Stimulated activated CD4-positive, alpha-beta T cell treated with anti-CD3 and anti-CD28 coated beads, Interleukin-15, amount 100 ng/mL, for 1 hour (primary cell): ENCODE results near the gene NT5C1A.

Experiments used
- DNase-seq, 2 donors: peaks; one replicate each; pipeline ENCODE4 v3.0.0-alpha.2; 2020; ENCODE audit warnings: low read depth in 1 of 2, low spot score in 1 of 2

The NT5C1A gene

GRCh38 chr1:39690225-39690624 lies 18.3 kb upstream of the NT5C1A start:
- no peak for DNase-seq

GRCh38 chr1:39689635-39690034 lies 17.7 kb upstream of the NT5C1A start:
- DNase-seq: no peak

DNA sequence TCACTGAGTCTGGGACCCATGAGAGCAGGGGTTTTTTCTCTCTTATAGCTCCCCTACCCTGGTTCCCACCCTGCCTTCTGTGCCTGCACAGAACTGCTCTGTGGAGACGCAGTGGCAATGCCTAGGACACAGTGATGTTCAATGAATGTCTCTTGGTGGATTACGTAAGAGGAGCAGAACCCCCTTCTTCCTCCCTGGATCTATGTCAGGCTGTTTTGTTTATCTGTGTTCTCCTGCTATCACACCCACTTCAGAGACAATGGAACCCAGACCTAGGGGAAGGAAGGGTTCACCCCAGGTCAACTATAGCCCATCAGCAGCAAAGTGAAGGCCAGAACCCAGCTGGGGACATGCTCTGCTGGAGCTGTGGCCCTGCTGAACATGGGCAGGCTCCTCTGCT lies 17.3 kb upstream of the NT5C1A start:
- DNase-seq: no peak

DNA sequence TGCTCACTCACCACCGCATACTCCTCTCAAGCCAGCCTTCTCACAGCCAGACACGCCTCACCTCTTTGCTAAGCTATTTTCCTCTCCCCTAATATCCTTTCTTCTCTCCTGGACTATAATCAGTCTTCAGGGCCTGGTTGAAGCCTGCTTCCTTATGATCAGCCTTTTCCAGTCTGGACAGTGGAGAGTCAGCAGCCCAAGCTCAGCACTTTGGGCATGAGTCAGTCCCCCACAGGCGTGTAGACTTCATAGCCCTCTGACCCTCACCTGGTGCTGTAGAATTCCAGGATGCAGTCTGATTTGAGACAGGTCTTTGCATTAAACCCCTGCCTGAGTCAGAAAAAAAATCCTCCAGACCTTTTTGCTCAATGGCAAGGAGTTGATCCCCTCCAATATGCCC lies 16.8 kb upstream of the NT5C1A start:
- no peak for DNase-seq

DNA sequence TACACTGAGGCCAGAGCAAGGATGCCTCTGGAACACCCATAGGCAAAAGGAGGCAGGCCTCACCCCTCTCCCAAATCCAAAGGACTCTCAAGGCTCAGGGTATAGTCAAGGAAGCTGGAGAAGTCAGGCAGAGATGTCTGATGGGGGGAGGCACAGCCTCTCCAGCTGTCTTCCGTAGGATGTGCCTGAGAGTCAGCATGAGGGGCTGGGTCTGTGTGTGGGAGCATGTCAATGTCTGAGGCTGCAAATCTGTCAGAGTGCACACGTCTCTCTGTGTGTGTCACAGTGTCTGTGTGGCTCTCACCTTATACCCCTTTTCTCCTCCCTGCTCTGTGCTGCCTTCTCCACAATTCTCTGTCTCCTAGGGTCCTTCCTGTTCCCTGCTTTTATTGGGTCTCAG lies 15.3 kb upstream of the NT5C1A start:
- no peak for DNase-seq

DNA sequence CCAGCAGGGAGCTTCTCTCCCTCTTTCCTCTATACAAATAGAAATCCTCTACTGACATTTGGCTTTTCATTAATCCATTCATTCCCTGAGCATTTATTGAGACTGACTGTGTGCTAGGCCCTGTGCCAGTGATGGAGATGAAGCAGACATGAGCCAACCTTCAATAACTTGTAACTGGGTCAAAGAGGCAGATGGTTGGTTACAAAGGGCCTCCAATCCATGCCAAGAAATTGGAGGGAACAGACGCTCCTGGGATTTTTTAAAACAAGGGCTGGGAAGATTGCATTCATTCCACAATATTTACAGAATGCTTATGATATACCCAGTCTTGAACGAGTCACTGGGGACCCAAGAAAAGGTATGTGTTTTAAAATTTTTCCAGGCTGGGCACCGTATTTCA lies 13.2 kb upstream of the NT5C1A start:
- DNase-seq: no peak

GRCh38 chr1:39684313-39684664 lies 12.4 kb upstream of the NT5C1A start:
- DNase-seq: no peak

DNA sequence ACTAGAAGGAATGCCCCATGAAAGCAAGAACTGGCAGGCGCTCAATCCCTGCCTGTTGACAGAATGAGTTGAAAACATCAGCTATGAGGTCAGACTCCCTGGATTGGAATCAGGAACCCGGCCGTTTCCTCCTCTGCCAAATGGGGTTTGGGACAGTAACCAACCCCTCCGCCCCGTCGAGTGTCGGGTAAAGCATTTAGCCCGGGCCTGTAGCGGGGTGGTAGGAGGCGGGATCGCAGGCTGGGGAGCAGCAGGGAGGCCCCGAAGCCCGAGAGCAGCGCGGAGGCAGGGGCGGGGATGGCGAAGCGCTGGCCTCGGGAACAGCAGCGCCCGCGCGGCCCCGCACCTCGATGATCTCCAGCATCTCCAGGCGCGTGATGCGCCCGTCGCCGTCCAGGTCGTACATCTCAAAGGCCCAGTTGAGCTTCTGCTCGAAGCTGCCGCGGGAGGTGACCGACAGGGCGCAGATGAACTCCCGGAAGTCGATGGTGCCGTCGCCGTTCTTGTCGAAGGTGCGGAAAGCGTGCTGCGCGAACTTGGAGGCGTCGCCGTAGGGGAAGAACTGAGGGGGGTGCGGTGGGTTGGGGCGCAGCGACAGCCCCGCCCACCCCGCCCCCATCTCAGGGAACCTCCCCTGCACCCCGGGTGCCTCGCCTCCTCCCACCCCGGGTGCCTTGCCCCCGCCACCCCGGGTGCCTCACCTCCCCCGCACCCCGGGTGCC lies 11.8 kb upstream of the NT5C1A start:
- DNase-seq: no peak

DNA sequence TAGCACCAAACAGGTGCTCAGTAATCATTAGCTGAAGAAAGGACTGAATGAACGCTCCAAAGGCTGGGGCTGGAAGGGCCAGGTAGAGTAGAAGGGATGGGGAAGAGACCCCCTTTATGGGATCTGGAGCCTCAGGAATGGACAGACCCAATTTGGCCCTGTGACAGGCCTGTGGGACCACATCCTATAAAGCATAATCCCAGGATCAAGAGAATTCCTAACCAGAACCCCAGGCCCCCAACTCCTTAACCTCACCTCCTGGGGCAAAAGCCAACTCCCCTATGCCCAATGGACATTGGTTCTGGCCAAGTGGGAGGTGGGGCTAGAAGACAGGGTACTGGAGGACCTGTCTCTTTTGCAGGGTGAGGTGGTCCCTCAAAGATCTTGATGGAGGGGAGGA lies 10.1 kb upstream of the NT5C1A start:
- no peak for DNase-seq

- no peak for DNase-seq
Observed at GRCh38 chr1:39681294-39681693, 9.4 kb upstream of the NT5C1A start.

- DNase-seq: no peak
Observed at GRCh38 chr1:39680751-39681150, 8.8 kb upstream of the NT5C1A start.

- no peak for DNase-seq
Observed at GRCh38 chr1:39679821-39680220, 7.9 kb upstream of the NT5C1A start.

DNA sequence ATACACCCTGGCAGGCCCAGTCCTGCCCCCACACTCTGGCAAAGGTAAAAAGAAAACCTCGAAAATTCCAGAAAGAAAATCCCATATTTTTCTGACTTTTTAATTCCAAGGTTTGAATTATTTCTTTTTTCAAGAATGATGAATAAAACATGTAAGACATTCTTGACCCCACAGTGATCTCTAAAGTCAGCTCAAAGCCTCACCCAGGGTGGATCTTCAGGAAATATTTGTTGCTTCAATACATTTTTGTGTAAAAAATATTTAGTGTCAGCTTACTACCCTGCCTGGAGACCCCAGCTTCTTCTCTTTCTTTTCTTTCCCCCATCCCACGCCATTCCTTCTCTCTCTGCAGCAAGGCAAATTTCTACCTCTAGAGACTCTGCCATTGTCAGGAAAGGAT lies 7.0 kb upstream of the NT5C1A start:
- no peak for DNase-seq

DNA sequence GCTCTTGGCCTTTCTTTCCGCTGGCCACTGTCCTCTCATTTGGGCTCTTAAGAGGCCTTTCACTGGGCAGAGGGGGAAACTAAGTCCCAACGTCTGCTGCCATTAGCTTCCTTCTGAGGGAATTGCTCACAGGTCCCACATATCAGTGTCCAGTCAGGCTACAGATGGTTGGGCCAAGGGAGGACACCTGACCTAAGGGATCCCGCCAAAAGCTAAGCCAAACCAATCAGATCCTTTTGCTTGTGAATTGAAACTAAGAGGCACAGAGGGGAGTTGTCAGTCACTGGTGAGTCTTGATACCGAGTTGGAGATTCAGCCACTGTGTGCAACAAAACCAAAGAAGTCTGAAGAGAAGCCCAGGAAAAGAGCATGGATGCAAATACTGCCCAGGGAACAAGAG lies 5.7 kb upstream of the NT5C1A start:
- no peak for DNase-seq

GRCh38 chr1:39676948-39677548 lies 5.1 kb upstream of the NT5C1A start:
- DNase-seq: no peak

DNA sequence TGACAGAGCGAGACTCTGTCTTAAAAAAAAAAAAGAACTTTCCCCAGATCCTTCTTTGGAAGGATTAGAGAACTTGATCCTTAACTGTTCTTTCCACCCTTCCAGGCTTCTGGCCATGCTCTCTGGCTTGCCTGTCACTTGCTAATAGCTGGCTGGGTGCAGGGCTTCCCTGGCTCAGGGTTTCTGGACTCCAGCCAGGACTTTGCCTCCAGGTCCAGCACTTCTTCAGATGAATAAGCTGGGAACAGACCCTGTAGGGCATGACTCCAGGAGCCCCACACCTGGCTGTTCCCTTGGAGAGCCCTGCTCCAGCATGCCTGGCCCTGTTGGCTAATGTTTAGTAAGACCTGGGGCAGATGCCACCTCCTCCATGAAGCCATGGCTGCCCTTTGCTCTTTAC lies 3.3 kb upstream of the NT5C1A start:
- no peak for DNase-seq

DNA sequence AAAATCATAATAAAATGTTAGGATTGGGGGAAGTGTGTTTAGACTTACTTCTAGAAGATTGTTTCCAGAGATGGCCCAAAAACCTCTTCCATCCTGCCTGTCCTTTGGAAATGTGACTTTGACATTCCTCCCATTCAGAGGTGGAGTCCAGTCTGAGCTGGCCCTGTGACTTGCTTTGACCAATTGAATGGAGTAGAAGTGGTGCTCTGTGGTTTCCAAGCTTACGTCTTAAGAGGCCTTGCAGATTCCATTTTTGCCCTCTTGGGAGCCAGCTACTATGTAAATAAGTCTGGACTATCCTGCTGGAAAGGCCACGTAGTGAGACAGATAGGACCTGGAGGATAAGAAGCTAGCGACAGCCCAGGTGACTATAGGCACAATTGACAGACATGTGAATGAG lies 1.3 kb upstream of the NT5C1A start:
- no peak for DNase-seq

DNA sequence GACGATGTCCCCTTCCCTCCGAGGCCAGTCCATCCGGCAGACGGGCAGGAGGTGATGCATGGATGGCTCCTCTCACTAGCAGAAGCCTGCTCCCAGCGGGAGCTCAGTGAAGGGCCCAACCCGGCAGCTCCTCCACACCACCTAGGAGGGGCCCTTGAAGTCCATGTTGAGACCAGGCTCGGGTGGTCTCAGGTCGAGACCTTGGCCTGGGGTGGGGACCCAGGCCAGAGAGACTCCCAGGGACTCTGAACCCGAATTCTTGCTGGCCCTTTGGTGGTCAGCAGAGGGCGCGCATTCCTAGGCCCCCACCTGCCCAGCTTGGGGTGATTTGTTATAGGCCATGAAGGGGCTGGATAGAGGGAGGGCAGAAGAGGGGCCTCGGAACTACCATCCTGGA lies 642 bp upstream of the NT5C1A start:
- DNase-seq: no peak

DNA sequence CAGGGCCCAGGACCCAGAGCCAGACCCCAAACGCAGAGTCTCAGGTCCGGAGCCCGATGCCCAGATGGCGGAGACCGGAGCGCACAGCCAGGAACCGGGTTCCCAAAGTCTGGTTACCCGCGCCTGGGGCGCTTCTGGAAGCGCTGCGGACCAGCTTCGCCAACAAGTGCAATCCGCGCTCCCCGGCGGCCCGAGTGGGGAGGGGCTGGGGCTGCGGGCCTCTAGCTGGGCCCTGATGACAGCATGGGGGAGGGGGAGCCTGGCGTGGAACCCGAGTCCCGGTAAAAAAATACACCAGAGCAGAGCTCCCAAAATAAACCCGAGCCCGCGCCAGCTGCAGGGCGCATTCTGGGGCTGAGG lies 494 bp downstream of the NT5C1A start:
- DNase-seq: no peak

GRCh38 chr1:39670689-39671088 lies 1.2 kb downstream of the NT5C1A start:
- DNase-seq: no peak

DNA sequence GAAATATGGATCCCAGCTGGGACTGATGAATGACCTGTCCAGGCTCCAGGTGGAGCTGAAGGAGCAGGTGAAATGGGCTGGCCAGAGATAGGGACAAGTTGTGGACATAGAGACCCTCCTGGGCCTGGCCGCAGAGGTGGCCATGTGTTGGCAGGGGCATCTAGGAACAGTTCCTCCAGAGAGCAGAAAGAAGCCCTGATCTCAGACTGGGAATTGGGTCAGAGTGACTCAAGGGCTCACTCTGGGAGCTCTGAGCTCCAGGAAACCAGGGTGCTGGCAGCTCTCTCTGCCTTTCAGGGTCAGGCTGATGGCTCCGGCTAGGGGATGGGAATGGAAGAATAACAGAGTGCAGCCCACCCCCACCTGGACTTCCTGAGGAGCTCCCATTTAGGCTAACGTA lies 3.0 kb downstream of the NT5C1A start:
- no peak for DNase-seq

- DNase-seq: no peak
Observed at GRCh38 chr1:39668111-39668510, 3.8 kb downstream of the NT5C1A start.

GRCh38 chr1:39666772-39667171 lies 5.1 kb downstream of the NT5C1A start:
- DNase-seq: no peak
